ENCODE results near the gene CDH8.
"Not testable (repeated sequence)": the region's sequence is repeated elsewhere in the genome, so short reads cannot be mapped to it uniquely, and the experiment has no call there.

Gene CDH8

DNA sequence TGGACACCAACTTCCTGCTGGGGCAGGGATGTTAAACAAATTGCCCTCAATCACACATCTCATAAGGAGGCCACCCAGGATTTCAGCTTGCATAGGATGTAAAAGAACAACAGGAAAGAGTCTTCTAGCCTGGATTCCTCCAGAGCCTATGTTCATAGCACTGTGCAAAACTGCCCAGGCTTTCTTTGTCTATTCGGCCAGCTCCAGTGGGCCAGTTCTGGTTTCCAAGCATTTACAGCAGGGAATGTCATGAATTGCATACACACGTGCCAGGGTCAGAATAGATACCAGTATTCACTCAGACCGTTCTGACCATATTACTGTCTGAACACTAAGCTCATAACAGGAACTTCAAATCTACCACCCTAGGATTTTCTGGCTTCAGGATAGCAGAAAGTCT is 273.2 kb downstream of the CDH8 start:
- ATAC-seq = no peak

DNA sequence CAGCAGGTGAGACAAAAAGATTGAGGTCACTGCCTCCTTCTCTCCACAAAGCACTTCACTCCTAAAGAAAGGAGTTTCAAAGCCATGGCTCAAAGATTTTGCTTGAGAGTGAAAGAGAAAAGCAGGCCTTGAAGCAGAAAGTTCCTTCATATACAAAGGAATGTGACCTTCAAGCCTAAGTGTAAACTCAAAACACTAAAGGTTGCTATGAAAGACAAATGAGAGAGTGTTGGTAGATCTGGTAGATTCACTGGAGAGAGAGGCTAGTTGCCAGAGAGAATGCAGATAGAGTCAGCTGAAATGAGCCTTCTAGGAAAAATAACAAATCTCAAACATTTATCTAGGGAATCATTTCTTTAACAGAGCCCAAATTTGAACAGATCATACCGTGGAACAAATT is 305.2 kb downstream of the CDH8 start:
- ATAC-seq = no peak

DNA sequence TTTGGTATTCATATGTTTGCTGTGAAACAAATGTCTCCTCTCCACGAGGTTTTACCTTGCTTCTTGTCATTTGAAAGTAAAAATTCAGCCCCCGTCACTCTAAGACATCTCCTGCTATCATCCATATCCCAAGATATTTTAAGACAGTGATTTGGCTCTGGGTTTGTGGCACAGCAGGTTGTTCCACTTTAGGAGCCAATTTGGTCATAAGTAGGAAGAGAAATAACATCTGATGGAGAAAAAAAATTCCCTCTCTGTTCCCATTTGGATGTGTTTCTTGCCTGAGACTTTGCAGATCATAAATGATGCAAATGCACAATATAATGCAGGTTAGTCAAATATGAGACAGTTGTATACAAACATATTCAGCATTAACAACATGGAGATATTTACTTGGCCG is 309.5 kb downstream of the CDH8 start:
- no peak for ATAC-seq

DNA sequence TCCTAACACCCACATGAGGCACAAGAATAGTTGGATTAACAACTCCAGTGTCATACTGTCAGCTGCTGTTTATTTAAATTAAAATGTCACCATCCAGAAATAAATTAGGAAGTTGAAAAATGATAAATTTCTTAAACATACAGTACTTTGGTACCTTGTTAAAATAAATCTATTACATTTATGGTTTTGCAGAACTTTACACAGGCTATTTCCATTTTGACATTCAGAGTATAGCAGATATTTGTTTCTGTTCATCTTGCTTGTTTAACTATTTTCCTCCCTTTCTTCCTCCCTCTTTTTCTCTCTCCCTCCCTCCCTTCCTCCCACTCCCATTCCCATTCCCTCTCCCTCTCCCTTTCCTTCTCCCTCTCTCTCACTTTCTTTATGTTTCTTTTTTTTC is 310.1 kb downstream of the CDH8 start:
- ATAC-seq = no peak

DNA sequence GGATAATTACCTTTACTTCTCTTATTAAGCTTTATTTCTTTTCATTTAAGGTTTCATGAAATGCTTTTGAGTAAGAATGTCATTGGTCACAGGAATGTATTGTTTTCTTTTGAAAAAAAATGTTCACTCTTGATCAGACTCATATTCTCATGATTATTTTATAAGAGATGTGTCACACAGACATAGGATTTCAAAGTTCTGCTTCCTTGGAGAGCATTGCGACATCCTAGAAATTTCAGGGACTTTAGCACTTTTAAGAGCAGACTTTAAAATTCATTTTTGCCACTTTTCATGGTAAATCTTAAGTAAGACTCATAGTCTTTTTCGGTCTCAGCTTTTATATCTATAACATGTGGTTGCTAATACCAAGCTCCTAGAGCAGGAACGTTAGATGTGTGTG is 314.7 kb downstream of the CDH8 start:
- ATAC-seq = no peak

DNA sequence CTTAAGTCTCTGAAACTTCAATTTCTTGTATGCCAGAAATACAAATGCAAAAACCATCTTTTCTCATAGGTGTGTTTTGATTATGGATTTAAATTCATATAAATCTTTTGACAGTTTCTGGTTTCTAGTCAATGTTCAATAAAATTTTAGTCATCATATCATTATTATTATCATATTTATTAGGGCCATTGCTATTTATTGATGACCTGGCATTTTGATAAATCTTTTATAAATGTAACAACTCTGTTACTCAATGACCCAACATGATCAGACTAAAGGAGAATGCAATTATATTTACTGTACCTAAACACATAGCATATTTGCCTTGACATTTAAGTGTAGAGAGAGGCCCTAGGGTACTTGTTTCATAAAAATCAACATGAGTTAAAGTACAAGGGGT is 320.8 kb downstream of the CDH8 start:
- no peak for ATAC-seq

DNA sequence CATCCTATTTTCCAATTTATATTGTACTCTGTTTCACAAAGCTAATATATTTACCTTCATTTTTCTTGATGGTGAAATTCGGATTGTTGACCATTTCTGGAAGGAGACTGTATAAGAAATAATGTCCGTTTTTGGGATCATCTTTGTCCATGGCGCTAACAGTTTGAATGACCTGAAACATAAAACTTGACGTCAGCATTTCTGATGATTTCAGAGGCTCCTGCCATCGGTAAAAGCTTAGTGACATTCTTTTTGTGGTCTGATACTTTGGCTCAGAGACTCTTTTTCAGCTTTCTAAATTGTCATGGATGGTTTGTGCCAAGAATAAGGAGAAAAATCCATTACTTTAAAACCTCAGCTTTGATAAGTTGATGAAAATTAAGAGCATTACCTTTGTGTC is 322.5 kb downstream of the CDH8 start:
- no peak for ATAC-seq

DNA sequence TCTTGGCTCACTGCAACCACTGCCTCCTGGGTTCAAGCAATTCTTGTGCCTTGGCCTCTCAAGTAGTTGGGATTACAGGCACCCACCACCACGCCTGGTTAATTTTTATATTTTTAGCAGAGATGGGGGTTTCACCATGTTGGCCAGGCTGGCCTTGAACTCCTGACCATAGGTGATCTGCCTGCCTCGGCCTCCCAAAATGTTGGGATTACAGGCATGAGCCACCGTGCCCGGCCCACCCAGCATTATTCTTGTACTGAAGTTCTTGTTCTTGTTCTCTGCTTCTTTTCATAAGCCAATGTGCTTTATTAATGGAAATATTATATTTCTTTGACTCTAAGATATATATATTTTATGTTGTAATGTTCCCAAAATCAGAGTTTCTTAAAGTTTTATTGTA is 336.6 kb downstream of the CDH8 start:
- ATAC-seq = not testable (repeated sequence)

DNA sequence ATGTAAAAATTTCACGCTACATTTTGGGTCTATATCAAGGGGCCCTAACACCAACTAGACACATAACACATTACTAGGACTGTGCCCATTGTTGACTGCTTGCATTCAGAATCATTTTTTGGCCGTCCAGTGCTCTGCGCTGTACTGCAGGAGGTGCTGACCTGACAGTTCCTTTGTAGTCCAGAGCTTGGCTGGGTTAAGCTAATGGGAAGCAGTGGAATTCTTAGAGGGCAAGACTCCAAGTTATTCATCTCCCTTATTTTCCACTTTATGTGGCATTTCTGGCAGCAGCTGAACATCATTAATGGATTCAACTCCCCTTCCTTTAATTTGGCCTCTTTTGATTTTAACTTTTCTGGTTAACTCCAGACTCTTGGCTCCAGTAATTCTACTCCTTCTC is 351.7 kb downstream of the CDH8 start:
- no peak for ATAC-seq

DNA sequence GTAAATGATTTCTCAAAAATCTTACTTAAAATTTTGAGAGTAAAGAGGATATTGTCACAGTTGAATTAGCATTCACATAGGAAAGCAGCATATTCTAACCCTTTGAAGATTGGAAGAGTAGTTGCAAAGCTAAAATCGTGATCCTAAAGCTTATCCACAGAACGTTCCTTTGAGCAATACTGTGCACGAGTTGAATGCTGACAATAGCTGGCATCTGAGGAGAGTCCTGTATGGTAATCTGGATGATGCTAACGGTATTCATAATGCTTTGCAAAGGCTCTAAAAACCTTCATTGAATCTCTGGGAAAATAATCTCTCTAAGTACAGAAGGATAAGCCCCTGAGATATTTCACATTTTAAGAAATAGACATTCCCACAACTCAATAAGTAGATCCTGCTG is 354.6 kb downstream of the CDH8 start:
- ATAC-seq = no peak

DNA sequence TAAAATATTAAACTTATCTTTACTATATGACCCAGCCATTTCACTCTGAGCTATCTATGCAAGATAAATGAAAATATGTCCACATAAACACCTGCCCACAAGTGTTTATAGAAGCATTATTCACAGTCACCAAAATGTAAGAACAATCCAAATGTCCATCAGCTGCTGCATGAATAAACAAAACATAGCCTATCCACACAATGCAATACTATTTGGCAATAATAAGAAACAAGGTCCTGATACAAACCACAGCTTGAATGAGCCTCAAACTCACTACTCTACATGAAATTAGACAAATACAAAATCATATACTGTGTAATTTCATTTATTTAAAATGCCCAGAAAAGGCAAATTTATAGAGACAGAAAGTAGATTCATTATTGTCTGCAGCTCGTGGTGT is 355.1 kb downstream of the CDH8 start:
- ATAC-seq = no peak

DNA sequence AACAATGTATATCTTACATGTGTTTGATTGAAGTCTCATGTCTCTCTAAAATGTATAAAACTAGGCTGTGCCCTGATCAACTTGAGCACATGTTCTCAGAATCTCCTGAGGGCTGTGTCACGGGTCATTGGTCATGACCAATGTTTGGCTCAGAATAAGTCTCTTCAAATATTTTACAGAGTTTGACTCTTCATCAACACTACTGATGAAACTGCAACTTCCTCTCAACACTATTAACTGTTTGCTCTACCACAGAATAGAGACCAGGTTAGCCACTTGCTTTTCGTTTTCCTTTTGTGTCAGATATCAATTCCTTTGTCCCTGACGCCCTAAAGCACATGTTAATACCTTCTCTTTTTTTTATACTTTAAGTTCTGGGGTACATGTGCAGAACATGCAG is 358.1 kb downstream of the CDH8 start:
- no peak for ATAC-seq

DNA sequence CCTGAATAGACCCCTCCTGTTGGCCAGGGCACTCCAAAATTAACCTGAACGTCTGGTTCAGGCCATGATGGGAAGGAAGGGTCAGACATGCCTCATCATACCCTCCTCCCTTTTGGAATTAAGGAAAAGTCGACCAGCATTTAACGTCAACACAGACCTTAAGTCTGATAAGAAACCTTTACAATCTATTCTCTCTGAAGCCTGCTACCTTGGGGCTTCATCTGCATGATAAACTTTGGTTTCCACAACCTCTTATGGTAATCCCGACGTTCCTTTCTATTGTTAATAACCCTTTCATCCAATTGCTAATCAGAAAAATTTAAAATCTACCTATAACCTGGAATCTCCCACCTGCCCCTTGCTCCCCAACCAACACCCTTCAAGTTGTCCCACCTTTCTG is 358.5 kb downstream of the CDH8 start:
- ATAC-seq = no peak

DNA sequence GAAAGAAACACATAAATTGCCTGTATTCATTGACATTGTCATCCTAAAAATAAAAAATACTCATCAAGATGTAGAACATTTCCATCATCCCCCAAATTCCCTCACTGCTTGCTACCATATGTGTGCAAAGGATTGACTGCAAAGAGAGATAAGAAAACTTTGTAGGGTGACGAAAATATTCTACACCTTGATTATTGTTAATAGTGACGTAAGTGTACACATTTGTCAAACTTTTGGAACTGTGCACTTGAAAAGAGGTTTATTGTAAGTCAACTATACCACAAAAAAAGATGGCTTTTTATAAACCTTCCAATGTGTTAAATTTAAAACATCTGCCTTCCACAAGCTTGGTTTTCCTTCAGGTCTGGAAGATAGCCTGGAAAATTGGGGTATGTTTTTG is 359.5 kb downstream of the CDH8 start:
- no peak for ATAC-seq

DNA sequence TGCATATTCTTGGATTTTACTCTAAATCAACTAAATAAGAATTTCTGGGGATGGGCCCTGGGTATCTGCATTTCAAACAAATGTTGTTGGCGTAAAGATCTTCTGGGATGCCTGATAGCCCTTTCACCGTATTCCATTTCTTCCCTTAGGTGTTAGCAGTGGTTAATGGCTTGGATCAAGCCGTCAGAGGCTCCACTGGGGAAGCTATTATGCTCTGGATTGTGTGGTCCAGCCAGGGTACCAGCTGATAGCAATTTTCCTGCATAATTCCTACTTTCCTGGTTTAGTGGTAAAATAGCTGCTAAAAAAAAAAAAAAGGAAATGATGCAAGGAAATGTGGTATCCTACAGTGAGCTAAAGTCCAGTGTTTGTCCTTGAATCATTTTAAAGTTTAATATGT is 365.1 kb downstream of the CDH8 start:
- no peak for ATAC-seq

DNA sequence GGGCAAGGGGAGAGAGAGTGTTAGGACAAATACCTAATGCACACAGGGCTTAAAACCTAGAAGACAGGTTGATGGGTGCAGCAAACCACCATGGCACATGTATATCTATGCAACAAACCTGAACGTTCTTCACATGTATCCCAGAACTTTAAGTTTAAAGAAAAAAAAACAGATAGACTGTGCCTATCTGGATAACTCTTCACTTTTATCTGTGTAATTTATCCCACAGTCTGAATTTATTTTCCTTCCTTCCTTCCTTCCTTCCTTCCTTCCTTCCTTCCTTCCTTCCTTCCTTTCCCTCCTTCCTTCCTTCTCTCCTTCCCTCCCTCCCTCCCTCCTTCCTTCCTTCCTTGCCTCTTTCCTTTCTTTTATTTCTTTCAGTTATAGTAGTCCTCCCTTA is 370.7 kb downstream of the CDH8 start:
- no peak for ATAC-seq

DNA sequence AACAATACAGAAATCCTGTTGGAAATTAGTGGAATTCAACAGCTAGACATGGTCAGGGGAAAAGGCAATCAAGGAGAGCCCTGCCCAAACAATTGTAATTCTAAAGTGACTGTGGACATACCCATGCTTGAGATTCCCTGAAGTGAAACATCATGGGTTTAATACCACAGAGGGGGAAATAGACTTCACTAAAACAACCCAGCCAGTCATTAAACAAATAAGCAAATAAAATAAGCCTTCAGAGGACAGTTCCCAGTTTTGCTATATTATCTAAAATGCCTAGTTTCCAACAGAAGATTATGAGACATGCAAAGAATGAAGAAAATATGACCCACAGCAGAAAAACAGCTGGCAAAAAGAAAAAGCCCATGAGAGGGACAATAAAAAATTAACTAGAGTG is 376.3 kb downstream of the CDH8 start:
- ATAC-seq = no peak

DNA sequence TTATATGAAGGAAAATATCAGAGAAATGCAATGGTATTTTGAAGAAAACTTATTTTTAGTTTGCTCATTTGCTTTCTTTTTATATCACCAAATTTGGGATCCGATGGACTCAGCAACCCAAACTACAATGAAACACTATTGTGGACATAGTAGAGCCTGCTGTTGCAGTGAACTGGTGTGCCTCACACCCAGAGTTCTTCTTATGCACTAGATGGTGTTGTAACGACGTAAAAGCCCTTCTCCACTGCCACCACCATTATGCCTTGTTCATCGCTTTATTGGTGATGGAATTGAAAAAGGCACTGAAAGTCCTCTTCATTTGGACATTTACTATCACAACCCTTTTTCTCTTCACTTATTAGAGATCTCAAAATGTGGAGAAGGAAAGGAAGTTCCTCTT is 381.3 kb downstream of the CDH8 start:
- no peak for ATAC-seq

DNA sequence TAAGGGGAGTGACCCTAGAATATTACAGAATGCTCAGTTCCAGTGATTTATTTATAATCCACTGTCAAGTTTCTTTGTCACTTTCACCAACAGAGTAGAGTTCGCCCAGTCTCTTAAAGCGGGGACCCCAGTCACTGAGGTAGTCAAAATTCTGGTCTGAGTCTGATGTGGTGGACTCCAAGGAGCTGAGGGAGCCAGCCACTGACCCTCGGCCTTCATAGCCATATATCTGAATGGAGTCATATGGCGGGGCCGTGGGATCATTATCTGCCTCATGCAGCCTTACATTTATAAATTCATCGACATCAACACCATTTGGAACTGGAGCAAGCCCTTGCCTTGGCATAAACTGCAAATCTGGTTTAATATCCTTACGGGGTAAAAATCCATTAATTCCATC is 382.7 kb downstream of the CDH8 start:
- no peak for ATAC-seq

DNA sequence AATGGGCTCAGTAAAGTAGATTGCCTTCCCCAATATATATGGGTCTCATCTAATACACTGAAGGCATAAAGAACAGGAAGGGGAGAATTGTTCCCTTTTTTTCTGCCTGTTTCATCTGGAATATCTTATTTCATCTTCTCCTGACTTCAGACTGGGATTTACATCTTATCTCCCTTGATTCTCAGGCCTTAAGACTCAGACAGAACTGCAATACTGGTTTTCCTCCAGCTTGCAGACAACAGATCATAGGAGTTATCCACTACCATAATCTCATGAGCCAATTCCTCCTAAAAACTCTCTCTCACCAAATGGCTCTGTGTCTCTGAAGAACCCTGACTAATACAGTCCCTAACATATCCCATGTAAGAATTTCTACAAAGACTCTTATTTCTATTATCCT is 390.7 kb downstream of the CDH8 start:
- no peak for ATAC-seq

DNA sequence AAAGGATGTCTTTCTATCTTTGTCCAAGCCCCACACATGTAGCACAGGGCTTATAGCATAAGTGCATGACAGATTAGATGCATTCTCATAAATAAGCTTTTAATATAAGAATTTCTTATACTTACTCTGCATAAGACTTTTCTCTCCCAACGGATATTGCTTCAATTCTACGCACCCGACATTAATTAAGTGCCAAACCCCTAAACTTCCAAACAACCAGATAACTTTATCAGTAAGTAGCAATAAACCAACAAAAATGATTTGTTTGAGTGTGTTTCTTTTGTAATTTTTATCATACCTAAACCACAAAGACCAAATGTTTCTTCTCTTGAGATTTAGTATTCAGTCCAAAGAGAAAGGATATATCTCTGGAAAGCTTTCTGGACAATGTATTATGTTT is 391.5 kb downstream of the CDH8 start:
- ATAC-seq = no peak

DNA sequence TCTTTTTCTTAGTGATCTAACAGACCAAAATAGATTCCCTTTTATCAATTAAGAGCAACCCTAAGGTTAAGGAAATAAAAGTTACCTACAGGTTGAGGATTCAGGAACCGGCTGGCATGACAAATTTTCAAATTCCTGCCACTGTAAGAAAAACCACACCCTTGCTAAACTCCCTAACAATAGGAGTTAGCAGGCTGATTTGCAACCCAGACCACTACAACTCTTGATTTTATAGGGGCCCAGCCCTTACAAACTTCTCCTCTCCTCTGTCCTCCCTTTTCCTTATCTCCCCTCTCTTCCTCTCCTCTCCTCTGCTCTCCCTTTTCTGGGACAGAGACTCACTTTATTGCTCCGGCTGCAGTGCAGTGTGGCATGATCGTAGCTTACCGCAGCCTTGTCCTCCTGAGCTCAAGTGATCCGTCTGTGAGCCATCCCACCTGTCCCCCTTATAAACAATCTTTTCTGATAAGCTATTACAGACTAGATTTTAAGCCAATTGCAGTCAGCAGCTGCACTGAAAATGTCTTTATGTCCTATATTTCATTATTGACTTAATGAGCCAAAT is 418.9 kb downstream of the CDH8 start:
- ATAC-seq = no peak

DNA sequence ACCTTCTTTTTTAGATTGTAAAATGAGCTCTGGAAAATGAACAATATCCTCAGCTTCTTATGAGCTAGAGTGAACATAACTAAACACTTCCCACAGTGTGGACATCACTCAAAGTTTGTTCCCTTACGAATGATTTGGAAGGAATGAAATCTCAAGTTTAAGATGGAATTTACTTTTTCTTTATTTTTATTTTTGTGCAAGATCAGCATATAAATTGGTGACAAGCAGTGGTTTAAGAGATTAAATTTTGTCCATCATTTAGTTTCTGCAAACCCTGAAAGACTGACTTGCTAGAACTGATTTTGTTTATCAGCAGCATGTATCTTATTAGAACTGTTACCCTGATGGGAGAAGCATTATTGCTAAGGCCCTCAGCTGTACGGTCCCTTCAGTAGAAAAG is 420.1 kb downstream of the CDH8 start:
- ATAC-seq = no peak

DNA sequence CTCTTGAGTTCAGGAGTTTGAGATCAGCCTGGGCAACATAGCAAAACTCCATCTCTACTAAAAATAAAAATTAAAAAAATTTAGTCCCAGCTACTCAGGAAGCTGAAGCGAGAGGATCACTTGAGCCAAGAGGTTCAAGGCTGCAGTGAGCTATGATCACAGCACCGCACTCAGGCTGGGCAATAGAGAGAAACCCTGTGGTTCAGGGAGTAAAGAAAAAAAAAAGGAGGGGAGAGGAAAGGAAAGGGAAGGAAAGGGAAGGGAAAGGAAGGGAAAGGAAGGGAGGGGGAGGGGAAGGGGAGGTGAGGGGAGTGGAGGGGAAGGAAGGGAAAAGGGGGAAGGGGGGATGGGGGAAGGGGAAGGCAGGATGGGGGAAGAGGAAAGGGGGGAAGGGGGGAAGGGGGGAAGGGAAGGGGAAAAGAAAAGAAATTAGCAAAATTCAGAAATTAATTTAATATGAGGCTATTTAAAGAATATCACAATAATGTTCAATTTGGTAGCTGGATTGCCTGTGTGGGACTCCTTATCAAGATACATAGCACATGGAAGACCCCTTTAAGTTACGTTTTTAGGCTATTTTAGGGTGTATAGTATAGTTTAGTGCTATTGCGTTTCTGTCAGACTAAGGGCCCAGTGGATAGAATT is 424.3 kb downstream of the CDH8 start:
- no peak for ATAC-seq

DNA sequence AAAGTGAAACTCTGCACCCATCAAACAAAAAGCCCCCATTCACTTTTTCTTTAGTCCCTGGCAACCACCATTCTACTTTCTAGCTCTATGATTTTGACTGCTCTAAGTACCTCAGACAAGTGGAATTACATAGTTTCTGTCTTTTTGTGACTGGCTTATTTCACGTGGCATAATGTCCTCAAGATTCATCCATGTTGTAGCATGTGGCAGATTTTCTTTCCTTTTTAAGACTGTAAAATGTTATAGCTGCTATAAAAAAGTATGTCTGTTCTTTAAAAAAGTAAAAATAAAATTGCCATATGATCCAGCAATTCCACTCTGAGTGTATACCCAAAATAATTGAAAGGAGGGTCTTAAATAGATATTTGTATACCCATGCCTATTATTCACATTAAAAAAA is 429.7 kb downstream of the CDH8 start:
- ATAC-seq = no peak
